ENCODE data around the gene AKR1B1.

Gene AKR1B1

DNA sequence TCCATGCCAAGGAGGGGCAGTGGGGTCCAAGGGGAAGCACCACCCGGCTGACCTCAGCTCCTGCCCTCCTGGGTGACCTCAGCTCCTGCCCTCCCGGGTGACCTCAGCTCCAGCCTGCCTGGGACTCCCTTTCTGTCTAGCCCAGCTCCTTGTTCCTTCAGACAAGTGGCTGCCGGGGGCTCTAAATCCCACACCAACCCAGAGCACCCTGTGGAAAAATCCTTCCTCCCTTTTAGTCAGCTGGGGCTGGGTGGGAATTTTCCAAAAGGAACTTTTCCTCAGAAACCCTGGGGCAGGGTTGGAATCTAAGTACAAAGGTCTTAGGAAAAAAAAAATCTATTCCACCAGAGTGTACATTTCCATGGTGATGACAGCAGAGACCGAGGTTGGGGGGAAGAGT is 36.3 kb downstream of the AKR1B1 start:
- TF ChIP-seq POLR2AphosphoS5 (IDR thresholded peaks at IDR 0.05; ENCODE audit: low read depth, low read length) = no peak
- TF ChIP-seq FOXP2 (optimal IDR thresholded peaks at IDR 0.05; ENCODE audit: borderline replicate concordance, extremely low read depth, extremely low read length, insufficient read depth) = no peak
- TF ChIP-seq TAF1 (IDR thresholded peaks at IDR 0.05; ENCODE audit: borderline replicate concordance, insufficient read depth, low read length) = no peak
- TF ChIP-seq, protein P1, sequence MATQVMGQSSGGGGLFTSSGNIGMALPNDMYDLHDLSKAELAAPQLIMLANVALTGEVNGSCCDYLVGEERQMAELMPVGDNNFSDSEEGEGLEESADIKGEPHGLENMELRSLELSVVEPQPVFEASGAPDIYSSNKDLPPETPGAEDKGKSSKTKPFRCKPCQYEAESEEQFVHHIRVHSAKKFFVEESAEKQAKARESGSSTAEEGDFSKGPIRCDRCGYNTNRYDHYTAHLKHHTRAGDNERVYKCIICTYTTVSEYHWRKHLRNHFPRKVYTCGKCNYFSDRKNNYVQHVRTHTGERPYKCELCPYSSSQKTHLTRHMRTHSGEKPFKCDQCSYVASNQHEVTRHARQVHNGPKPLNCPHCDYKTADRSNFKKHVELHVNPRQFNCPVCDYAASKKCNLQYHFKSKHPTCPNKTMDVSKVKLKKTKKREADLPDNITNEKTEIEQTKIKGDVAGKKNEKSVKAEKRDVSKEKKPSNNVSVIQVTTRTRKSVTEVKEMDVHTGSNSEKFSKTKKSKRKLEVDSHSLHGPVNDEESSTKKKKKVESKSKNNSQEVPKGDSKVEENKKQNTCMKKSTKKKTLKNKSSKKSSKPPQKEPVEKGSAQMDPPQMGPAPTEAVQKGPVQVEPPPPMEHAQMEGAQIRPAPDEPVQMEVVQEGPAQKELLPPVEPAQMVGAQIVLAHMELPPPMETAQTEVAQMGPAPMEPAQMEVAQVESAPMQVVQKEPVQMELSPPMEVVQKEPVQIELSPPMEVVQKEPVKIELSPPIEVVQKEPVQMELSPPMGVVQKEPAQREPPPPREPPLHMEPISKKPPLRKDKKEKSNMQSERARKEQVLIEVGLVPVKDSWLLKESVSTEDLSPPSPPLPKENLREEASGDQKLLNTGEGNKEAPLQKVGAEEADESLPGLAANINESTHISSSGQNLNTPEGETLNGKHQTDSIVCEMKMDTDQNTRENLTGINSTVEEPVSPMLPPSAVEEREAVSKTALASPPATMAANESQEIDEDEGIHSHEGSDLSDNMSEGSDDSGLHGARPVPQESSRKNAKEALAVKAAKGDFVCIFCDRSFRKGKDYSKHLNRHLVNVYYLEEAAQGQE (IDR thresholded peaks at IDR 0.05; ENCODE audit: insufficient read depth in 1 of 2, low read depth in 2 of 2, low read length in 2 of 2) = no peak
- TF ChIP-seq SIN3A (IDR thresholded peaks at IDR 0.05; ENCODE audit: borderline replicate concordance, insufficient read depth, low read length) = no peak

DNA sequence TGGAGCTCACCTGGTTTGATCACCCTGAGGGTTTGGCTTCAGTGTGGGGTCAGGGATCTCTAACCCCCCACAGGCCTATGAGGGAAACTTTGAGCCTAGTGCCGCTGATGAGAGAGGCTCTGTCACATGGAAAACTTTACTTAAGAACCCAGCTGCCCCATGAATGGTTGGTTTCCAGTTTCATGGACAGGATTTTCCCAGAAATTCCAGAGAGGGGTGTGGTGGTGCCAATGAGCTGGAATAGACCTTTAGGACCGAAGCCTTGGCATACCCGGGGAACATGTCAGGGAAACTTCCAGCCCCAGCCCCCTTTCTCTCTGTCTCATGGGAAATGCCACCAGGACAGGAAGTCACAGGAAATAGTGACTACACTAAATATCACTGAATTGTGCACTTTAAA is 36.9 kb downstream of the AKR1B1 start:
- TF ChIP-seq SIN3A (IDR thresholded peaks at IDR 0.05; ENCODE audit: borderline replicate concordance, insufficient read depth, low read length) = no peak
- TF ChIP-seq TAF1 (IDR thresholded peaks at IDR 0.05; ENCODE audit: borderline replicate concordance, insufficient read depth, low read length) = no peak
- no peak for TF ChIP-seq FOXP2 (optimal IDR thresholded peaks at IDR 0.05; ENCODE audit: borderline replicate concordance, extremely low read depth, extremely low read length, insufficient read depth)
- no peak for TF ChIP-seq POLR2AphosphoS5 (IDR thresholded peaks at IDR 0.05; ENCODE audit: low read depth, low read length)
- TF ChIP-seq, protein P1 (IDR thresholded peaks at IDR 0.05; ENCODE audit: insufficient read depth in 1 of 2, low read depth in 2 of 2, low read length in 2 of 2) = no peak

DNA sequence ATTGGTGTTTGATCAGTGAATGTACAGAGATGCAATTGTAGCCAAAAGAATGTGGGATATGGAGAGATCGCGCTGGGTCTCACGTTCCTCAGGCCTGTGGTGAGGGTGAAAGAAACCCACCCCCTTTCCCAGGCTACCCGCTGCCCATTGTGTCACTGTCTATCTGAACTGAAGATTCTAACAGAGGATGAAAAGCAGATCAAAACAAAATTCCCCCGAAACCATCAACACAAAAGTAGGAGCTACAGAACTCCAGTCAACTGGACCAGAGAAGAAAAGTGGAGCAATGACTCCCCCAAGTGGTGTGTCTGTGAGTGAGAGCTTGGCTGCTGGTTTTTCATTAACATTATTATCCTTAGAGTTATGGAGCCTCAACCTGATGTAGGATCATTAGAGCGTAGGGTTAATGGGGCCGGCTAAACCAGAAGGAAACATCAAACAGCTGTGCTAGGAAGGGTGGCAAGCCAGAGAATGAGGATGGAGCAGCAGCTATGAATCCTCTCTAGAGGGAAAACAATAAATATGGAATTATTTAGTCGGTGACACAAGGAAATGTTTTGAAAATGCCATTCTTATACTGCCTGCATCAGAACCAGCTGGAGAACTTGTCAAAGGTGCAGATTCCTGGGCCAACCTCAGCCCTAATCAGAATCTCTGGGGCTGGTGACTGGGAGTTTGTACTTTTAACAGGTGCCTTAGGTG is 38.3 kb downstream of the AKR1B1 start:
- TF ChIP-seq, protein P1 (IDR thresholded peaks at IDR 0.05; ENCODE audit: insufficient read depth in 1 of 2, low read depth in 2 of 2, low read length in 2 of 2) = no peak
- TF ChIP-seq FOXP2 (optimal IDR thresholded peaks at IDR 0.05; ENCODE audit: borderline replicate concordance, extremely low read depth, extremely low read length, insufficient read depth) = no peak
- no peak for TF ChIP-seq POLR2AphosphoS5 (IDR thresholded peaks at IDR 0.05; ENCODE audit: low read depth, low read length)
- no peak for TF ChIP-seq TAF1 (IDR thresholded peaks at IDR 0.05; ENCODE audit: borderline replicate concordance, insufficient read depth, low read length)
- no peak for TF ChIP-seq SIN3A (IDR thresholded peaks at IDR 0.05; ENCODE audit: borderline replicate concordance, insufficient read depth, low read length)

DNA sequence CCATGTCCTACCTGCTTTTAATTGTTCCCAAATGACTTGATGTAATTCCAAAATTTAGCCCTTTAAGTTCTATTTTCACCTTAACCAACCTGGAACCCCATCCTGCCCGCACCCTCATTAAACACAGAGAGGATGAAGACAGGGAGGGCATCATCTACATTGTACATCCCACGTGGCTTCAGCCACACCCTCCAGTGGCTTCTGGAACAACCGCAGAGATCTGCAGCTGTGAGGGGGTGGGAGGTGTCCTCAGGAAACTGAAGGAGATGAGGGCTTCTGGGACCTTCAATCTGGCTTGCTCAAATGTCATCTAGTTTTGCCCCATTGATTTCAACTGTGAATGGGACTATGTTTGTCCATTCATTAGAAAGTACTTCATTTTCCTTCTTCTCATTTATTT is 39.0 kb downstream of the AKR1B1 start:
- TF ChIP-seq POLR2AphosphoS5 (IDR thresholded peaks at IDR 0.05; ENCODE audit: low read depth, low read length) = no peak
- TF ChIP-seq FOXP2 (optimal IDR thresholded peaks at IDR 0.05; ENCODE audit: borderline replicate concordance, extremely low read depth, extremely low read length, insufficient read depth) = no peak
- no peak for TF ChIP-seq SIN3A (IDR thresholded peaks at IDR 0.05; ENCODE audit: borderline replicate concordance, insufficient read depth, low read length)
- TF ChIP-seq TAF1 (IDR thresholded peaks at IDR 0.05; ENCODE audit: borderline replicate concordance, insufficient read depth, low read length) = no peak
- TF ChIP-seq, protein P1 (IDR thresholded peaks at IDR 0.05; ENCODE audit: insufficient read depth in 1 of 2, low read depth in 2 of 2, low read length in 2 of 2) = no peak
